ENCODE data around the gene OSBP2.
"Not testable (repeated sequence)": the region's sequence is repeated elsewhere in the genome, so short reads cannot be mapped to it uniquely, and the experiment has no call there.

Gene OSBP2

GRCh38 chr22:30773919-30774318 is 79.2 kb downstream of the OSBP2 start:
- TF ChIP-seq, protein P1, sequence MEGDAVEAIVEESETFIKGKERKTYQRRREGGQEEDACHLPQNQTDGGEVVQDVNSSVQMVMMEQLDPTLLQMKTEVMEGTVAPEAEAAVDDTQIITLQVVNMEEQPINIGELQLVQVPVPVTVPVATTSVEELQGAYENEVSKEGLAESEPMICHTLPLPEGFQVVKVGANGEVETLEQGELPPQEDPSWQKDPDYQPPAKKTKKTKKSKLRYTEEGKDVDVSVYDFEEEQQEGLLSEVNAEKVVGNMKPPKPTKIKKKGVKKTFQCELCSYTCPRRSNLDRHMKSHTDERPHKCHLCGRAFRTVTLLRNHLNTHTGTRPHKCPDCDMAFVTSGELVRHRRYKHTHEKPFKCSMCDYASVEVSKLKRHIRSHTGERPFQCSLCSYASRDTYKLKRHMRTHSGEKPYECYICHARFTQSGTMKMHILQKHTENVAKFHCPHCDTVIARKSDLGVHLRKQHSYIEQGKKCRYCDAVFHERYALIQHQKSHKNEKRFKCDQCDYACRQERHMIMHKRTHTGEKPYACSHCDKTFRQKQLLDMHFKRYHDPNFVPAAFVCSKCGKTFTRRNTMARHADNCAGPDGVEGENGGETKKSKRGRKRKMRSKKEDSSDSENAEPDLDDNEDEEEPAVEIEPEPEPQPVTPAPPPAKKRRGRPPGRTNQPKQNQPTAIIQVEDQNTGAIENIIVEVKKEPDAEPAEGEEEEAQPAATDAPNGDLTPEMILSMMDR (conservative IDR thresholded peaks at IDR 0.05) = no peak

DNA sequence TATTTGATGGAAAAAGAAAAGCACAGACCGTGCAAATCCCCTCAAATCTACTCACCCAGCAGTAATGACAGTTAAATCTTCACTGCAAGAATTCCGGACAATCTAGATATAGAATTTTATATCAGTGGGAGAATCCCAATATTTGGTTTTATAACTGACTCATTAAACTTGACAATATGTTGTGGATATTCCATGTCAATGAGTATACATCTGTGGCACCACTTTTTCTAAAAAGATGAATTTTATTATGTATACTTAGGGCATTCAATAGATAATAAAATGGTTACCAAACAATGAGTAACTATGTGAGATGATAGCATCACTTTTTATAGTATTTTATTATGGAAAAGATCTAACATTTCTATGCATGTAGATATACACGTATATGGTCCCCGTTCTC is 79.9 kb downstream of the OSBP2 start:
- TF ChIP-seq, protein P1 (conservative IDR thresholded peaks at IDR 0.05) = no peak

More at GRCh38 chr22:30773919-30774318, 79.2 kb downstream of the OSBP2 start:
- H3K27ac ChIP-seq = peak overlapping the region; percentile 31; the same call in 1 of the 2 replicates

GRCh38 chr22:30776476-30776875 is 81.8 kb downstream of the OSBP2 start:
- TF ChIP-seq, protein P1 (conservative IDR thresholded peaks at IDR 0.05) = no peak
- no peak overlapping the region for H3K27ac ChIP-seq

More for the DNA sequence above, 79.9 kb downstream of the OSBP2 start:
- peak overlapping the region; percentile 31; the same call in 1 of the 2 replicates for H3K27ac ChIP-seq

DNA sequence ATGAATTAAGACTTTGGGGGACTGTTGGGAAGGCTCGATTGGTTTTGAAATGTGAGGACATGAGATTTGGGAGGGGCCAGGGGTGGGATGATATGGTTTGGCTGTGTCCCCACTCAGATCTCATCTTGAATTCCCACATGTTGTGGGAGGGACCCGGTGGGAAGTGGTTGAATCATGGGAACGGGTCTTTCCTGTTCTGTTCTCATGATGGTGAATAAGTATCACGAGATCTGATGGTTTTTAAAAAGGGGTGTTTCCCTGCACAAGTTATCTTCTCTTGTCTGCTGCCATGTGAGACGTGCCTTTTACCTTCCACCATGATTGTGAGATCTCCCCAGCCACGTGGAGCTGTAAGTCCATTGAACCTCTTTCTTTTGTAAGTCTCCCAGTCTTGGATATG is 82.5 kb downstream of the OSBP2 start:
- not testable (repeated sequence) for H3K27ac ChIP-seq

- TF ChIP-seq, protein P1 (conservative IDR thresholded peaks at IDR 0.05) = no peak
- H3K27ac ChIP-seq = no peak overlapping the region
These were observed 82.9 kb downstream of the OSBP2 start for GRCh38 chr22:30777587-30777986.

GRCh38 chr22:30778261-30778660 is 83.6 kb downstream of the OSBP2 start:
- TF ChIP-seq, protein P1 (conservative IDR thresholded peaks at IDR 0.05) = no peak
- no peak overlapping the region for H3K27ac ChIP-seq

- TF ChIP-seq, protein P1 (conservative IDR thresholded peaks at IDR 0.05) = no peak
These were observed 85.4 kb downstream of the OSBP2 start for GRCh38 chr22:30780026-30780425.

GRCh38 chr22:30781271-30781875 is 86.7 kb downstream of the OSBP2 start:
- no peak overlapping the region for H3K27ac ChIP-seq
- TF ChIP-seq, protein P1 (conservative IDR thresholded peaks at IDR 0.05) = no peak

More at GRCh38 chr22:30780026-30780425, 85.4 kb downstream of the OSBP2 start:
- no peak overlapping the region for H3K27ac ChIP-seq

Measured in VCaP (cell line).